ENCODE results near the gene SARM1. TPM values are rescaled to one million over a fixed set of nuclear protein-coding genes. Genes with fewer than 3 reads are reported as not detected.

SARM1 gene
- total RNA-seq, 1 experiment from 2014 or later: 17.4 TPM

GRCh38 chr17:28339431-28339830, 32.1 kb upstream of the SARM1 start:
- Histone ChIP-seq H3K27ac (ENCODE audit: low read length) (no peak overlapping the region), H3K9me3 (ENCODE audit: control insufficient read depth, insufficient read depth, low read depth, low read length) (no peaks in the 10 kb centered on the region), H3K4me1 (ENCODE audit: control insufficient read depth, insufficient read depth, low read length) (peaks cover 20% of the 10 kb centered on the region), H3K27me3 (ENCODE audit: control insufficient read depth, insufficient read depth, low read length) (no peaks in the 10 kb centered on the region), H3K4me3 (ENCODE audit: low read depth in 2 of 2, low read length in 2 of 2) (no peak overlapping the region), H3K36me3 (ENCODE audit: control insufficient read depth, insufficient read depth, low read length) (no peaks in the 10 kb centered on the region; the same call in 1 of the 2 replicates)
- in situ Hi-C loops (cut with HindIII; ENCODE audit: low pct_unique_long_range_greater_than_20kb, low sequenced_read_pairs): no loop called here
- ATAC-seq (no peak), DNase-seq (ENCODE audit: low read depth, low spot score) (no peak)
- BruUV-seq (replicated peaks): no TSS peak
- CTCF ChIA-PET: no interaction called here
- TF ChIP-seq TCF7L2 (IDR thresholded peaks at IDR 0.05; ENCODE audit: low read depth, low read length): no peak
- intact Hi-C loops (cut with micrococcal nuclease; ENCODE audit: unreplicated experiment): no loop called here
- POLR2A ChIA-PET: interaction anchor here (0.7 kb wide), 1 partner anchor 642 kb away, joined by 3 read pairs; no protein-coding TSS in a partner anchor

GRCh38 chr17:28340374-28340773, 31.1 kb upstream of the SARM1 start:
- in situ Hi-C loops (cut with HindIII; ENCODE audit: low pct_unique_long_range_greater_than_20kb, low sequenced_read_pairs) (no loop called here), intact Hi-C loops (cut with micrococcal nuclease; ENCODE audit: unreplicated experiment) (no loop called here)
- Histone ChIP-seq H3K27ac (ENCODE audit: low read length) (no peak overlapping the region), H3K4me1 (ENCODE audit: control insufficient read depth, insufficient read depth, low read length) (peaks cover 16% of the 10 kb centered on the region), H3K4me3 (ENCODE audit: low read depth in 2 of 2, low read length in 2 of 2) (no peak overlapping the region), H3K27me3 (ENCODE audit: control insufficient read depth, insufficient read depth, low read length) (no peaks in the 10 kb centered on the region), H3K36me3 (ENCODE audit: control insufficient read depth, insufficient read depth, low read length) (no peaks in the 10 kb centered on the region; the same call in 1 of the 2 replicates), H3K9me3 (ENCODE audit: control insufficient read depth, insufficient read depth, low read depth, low read length) (no peaks in the 10 kb centered on the region)
- POLR2A ChIA-PET: interaction anchor here (0.7 kb wide), 1 partner anchor 641 kb away, joined by 3 read pairs; no protein-coding TSS in a partner anchor
- DNase-seq (ENCODE audit: low read depth, low spot score): no peak
- ATAC-seq: no peak
- TF ChIP-seq CTCF (IDR thresholded peaks at IDR 0.05) (no peak), TCF7L2 (IDR thresholded peaks at IDR 0.05; ENCODE audit: low read depth, low read length) (no peak), POLR2AphosphoS5 (IDR thresholded peaks at IDR 0.05; ENCODE audit: low read depth, low read length) (no peak), SIN3A (IDR thresholded peaks at IDR 0.05; ENCODE audit: borderline replicate concordance, insufficient read depth, low read depth, low read length) (no peak)
- TF ChIP-seq, protein P1, sequence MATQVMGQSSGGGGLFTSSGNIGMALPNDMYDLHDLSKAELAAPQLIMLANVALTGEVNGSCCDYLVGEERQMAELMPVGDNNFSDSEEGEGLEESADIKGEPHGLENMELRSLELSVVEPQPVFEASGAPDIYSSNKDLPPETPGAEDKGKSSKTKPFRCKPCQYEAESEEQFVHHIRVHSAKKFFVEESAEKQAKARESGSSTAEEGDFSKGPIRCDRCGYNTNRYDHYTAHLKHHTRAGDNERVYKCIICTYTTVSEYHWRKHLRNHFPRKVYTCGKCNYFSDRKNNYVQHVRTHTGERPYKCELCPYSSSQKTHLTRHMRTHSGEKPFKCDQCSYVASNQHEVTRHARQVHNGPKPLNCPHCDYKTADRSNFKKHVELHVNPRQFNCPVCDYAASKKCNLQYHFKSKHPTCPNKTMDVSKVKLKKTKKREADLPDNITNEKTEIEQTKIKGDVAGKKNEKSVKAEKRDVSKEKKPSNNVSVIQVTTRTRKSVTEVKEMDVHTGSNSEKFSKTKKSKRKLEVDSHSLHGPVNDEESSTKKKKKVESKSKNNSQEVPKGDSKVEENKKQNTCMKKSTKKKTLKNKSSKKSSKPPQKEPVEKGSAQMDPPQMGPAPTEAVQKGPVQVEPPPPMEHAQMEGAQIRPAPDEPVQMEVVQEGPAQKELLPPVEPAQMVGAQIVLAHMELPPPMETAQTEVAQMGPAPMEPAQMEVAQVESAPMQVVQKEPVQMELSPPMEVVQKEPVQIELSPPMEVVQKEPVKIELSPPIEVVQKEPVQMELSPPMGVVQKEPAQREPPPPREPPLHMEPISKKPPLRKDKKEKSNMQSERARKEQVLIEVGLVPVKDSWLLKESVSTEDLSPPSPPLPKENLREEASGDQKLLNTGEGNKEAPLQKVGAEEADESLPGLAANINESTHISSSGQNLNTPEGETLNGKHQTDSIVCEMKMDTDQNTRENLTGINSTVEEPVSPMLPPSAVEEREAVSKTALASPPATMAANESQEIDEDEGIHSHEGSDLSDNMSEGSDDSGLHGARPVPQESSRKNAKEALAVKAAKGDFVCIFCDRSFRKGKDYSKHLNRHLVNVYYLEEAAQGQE (IDR thresholded peaks at IDR 0.05; ENCODE audit: insufficient read depth in 1 of 2, low read depth in 2 of 2, low read length in 1 of 2): no peak
- BruUV-seq (replicated peaks): no TSS peak
- CTCF ChIA-PET: no interaction called here

DNA sequence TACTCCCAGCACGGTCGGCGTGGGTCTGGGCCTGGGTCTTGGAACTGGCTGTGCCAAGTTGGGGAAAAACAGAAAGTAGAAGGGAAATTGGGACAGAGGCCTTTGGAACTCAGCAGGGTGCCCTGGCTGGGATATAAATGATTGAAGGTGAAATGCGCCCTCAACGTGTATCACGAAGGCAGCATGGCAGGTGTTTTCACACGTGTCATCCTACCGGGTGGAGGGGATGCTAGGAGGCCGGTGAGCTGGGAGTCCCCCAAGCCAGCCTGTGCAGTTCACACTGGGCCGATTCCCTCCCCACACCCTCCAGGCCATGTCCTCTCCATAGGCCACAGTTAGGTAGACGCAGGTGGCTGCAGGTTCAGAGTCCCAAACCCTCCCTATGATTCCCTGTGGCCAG, 30.0 kb upstream of the SARM1 start:
- H3K27ac ChIP-seq (ENCODE audit: low read length): no peak overlapping the region
- in situ Hi-C loops (cut with HindIII; ENCODE audit: low pct_unique_long_range_greater_than_20kb, low sequenced_read_pairs): no loop called here
- H3K4me3 ChIP-seq (ENCODE audit: low read depth in 2 of 2, low read length in 2 of 2): no peak overlapping the region
- no peaks in the 10 kb centered on the region for H3K9me3 ChIP-seq (ENCODE audit: control insufficient read depth, insufficient read depth, low read depth, low read length)
- ATAC-seq (no peak), DNase-seq (ENCODE audit: low read depth, low spot score) (no peak)
- intact Hi-C loops (cut with micrococcal nuclease; ENCODE audit: unreplicated experiment): no loop called here
- ChIA-PET POLR2A (no interaction called here), CTCF (no interaction called here)
- H3K36me3 ChIP-seq (ENCODE audit: control insufficient read depth, insufficient read depth, low read length): peaks cover 2% of the 10 kb centered on the region; the same call in 1 of the 2 replicates
- BruUV-seq (replicated peaks): no TSS peak
- peaks cover 21% of the 10 kb centered on the region for H3K4me1 ChIP-seq (ENCODE audit: control insufficient read depth, insufficient read depth, low read length)
- H3K27me3 ChIP-seq (ENCODE audit: control insufficient read depth, insufficient read depth, low read length): no peaks in the 10 kb centered on the region
- TF ChIP-seq, protein P1 (IDR thresholded peaks at IDR 0.05; ENCODE audit: insufficient read depth in 1 of 2, low read depth in 2 of 2, low read length in 1 of 2): no peak
- no peak for TF ChIP-seq CTCF (IDR thresholded peaks at IDR 0.05)
- TF ChIP-seq TCF7L2 (IDR thresholded peaks at IDR 0.05; ENCODE audit: low read depth, low read length): no peak
- no peak for TF ChIP-seq POLR2AphosphoS5 (IDR thresholded peaks at IDR 0.05; ENCODE audit: low read depth, low read length)
- TF ChIP-seq SIN3A (IDR thresholded peaks at IDR 0.05; ENCODE audit: borderline replicate concordance, insufficient read depth, low read depth, low read length): no peak

Data from Panc1 (cell line).